Measurements from ENCODE around the gene ADAMTS14. TPM values are rescaled to one million over a fixed set of nuclear protein-coding genes. Genes with fewer than 3 reads are reported as not detected.
A peak's percentile ranks its signal among the peaks of the same experiment; 100 is the strongest.

Gene ADAMTS14
- total RNA-seq, 1 donor = 0.86 TPM

DNA sequence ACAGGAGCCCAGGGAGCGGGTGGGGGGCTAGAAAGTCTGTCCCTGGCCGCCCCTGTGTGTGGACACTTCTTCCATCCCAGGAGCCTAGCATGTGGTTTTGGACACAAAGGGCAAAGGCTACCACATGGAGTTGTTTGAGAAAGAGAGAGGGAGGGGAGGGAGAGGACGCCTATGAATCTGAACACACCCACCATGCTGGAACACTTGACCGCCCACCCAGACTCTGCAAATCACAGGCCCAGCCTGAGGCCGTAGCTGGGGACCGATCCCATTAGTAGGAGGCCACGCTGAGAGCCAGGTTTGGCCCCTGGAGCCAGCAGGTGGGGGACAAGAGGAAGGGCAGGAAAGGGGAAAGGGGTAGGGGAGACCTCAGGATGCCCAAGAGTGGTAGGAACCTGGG lies 39.6 kb downstream of the ADAMTS14 start:
- no peak for DNase-seq (ENCODE audit: low read depth)
- H3K4me3 ChIP-seq (ENCODE audit: low read depth, low read length) = no peak overlapping the region
- TF ChIP-seq CTCF (IDR thresholded peaks at IDR 0.05; ENCODE audit: insufficient read depth, low read depth, low read length) = no peak

DNA sequence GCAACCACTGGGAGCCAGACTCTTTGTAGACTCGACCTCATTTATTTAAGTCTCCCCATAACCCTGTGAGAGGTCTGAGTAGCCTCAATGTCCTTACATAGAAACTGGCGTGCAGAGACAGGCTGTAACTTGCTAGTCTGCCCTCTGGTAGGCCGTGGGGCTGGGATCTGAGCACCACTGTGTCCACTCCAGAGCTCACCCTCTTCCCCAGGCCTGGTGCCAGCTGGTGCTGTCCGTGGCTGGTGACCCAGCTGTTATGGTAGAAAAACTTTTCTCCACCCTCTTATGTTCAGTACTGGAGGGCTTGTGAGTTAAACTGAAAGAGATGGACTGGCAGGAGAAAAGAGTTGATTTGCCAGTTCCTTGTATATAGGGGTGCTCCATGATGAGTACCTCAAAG lies 41.9 kb downstream of the ADAMTS14 start:
- H3K4me3 ChIP-seq (ENCODE audit: low read depth, low read length) = no peak overlapping the region
- no peak for TF ChIP-seq CTCF (IDR thresholded peaks at IDR 0.05; ENCODE audit: insufficient read depth, low read depth, low read length)
- no peak for DNase-seq (ENCODE audit: low read depth)

DNA sequence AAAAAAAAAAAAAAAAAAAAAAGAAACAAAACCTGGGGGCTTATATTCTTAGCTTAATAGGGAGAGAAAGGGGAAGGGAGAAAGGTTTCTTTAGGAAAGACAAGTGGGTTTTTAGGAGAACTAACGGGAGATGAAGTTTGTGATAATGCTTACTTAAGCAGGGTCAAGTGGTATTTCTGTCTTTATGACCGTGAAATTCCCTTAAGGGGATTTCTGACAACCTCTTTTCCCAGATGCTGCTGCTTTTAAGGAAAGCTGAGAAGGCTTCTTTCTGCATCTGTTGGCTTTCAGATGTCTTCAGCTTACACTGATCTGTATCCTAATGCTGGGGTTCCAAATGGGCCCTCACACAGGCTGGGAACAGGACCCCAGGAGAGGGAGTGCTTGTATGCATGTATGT lies 42.6 kb downstream of the ADAMTS14 start:
- H3K4me3 ChIP-seq (ENCODE audit: low read depth, low read length) = no peak overlapping the region
- DNase-seq (ENCODE audit: low read depth) = peak; percentile 28

GRCh38 chr10:70715853-70716795 lies 43.8 kb downstream of the ADAMTS14 start:
- H3K4me3 ChIP-seq (ENCODE audit: low read depth, low read length) = no peak overlapping the region
- no peak for TF ChIP-seq CTCF (IDR thresholded peaks at IDR 0.05; ENCODE audit: insufficient read depth, low read depth, low read length)
- peak; percentile 85 for DNase-seq (ENCODE audit: low read depth)

More for the DNA sequence above, 42.6 kb downstream of the ADAMTS14 start:
- no peak for TF ChIP-seq CTCF (IDR thresholded peaks at IDR 0.05; ENCODE audit: insufficient read depth, low read depth, low read length)

- DNase-seq (ENCODE audit: low read depth) = peak; percentile 48
- H3K4me3 ChIP-seq (ENCODE audit: low read depth, low read length) = no peak overlapping the region
- no peak for TF ChIP-seq CTCF (IDR thresholded peaks at IDR 0.05; ENCODE audit: insufficient read depth, low read depth, low read length)
Observed at GRCh38 chr10:70722820-70723424, 50.6 kb downstream of the ADAMTS14 start.

DNA sequence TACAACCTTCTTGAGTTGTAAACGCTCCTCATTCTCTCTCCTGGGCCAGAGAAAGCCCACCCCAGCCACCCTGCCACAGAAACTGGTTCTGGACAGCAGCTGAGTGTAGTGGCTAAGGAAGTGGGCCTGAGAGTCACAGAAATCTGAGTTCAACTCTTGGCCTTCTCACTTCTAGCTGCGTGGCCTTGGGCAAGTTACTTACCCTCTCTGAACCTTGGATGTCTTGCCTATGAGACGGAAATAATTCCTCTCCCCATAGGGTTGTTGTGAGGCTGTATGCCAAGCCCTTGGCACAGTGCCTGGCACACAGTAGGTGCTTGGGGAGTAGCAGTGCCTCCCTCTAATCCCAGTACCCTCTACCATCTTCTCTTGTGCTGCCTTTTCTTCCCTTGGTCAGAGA lies 51.5 kb downstream of the ADAMTS14 start:
- no peak overlapping the region for H3K4me3 ChIP-seq (ENCODE audit: low read depth, low read length)
- no peak for TF ChIP-seq CTCF (IDR thresholded peaks at IDR 0.05; ENCODE audit: insufficient read depth, low read depth, low read length)
- DNase-seq (ENCODE audit: low read depth) = no peak

Measured in fibroblast of villous mesenchyme (primary cell).